SK-MEL-5 (cell line): ENCODE data around the gene ABCC6. TPM values are rescaled to one million over a fixed set of nuclear protein-coding genes. Genes with fewer than 3 reads are reported as not detected.

Source experiments
- DNase-seq: peaks from one replicate; pipeline ENCODE4 v3.0.0-alpha.2; 2016; ENCODE audit warnings: low read depth, low spot score
- in situ Hi-C: cut with HindIII; loops from 2 replicates; pipeline ENCODE4 v1.10.0; 2016; ENCODE audit warnings: low sequenced_read_pairs, high pct_unique_total_duplicates, low pct_unique_long_range_greater_than_20kb
- total RNA-seq: library from RNA; depleted of rRNA; stranded (reverse); fragments of >200 nt; shearing (Covaris generic); gene quantifications from 2 replicates; pipeline ENCODE4 v1.2.3, GENCODE V29; 2014

The ABCC6 gene
- total RNA-seq, 1 experiment from 2014 or later: not detected

GRCh38 chr16:16140537-16140936, 82.8 kb downstream of the ABCC6 start:
- DNase-seq: no peak
- in situ Hi-C loops: no loop called here

- in situ Hi-C loops: no loop called here
- no peak for DNase-seq
Observed at GRCh38 chr16:16139806-16140205, 83.5 kb downstream of the ABCC6 start.

- in situ Hi-C loops: no loop called here
- DNase-seq: no peak
Observed at GRCh38 chr16:16139061-16139460, 84.2 kb downstream of the ABCC6 start.

GRCh38 chr16:16138034-16138635, 85.2 kb downstream of the ABCC6 start:
- in situ Hi-C loops: no loop called here
- DNase-seq: no peak

- no peak for DNase-seq
- in situ Hi-C loops: no loop called here
Observed at GRCh38 chr16:16137110-16137509, 86.2 kb downstream of the ABCC6 start.

- no peak for DNase-seq
- in situ Hi-C loops: no loop called here
Observed at GRCh38 chr16:16136588-16136987, 86.7 kb downstream of the ABCC6 start.

GRCh38 chr16:16133943-16134604, 89.2 kb downstream of the ABCC6 start:
- in situ Hi-C loops: no loop called here
- DNase-seq: peak; percentile 9

- in situ Hi-C loops: no loop called here
- no peak for DNase-seq
Observed at GRCh38 chr16:16131659-16132058, 91.6 kb downstream of the ABCC6 start.

- in situ Hi-C loops: no loop called here
- no peak for DNase-seq
Observed at GRCh38 chr16:16131204-16131603, 92.1 kb downstream of the ABCC6 start.

- in situ Hi-C loops: no loop called here
Observed at GRCh38 chr16:16127469-16128116, 95.7 kb downstream of the ABCC6 start.

GRCh38 chr16:16126896-16127295, 96.4 kb downstream of the ABCC6 start:
- no peak for DNase-seq
- in situ Hi-C loops: no loop called here

More at GRCh38 chr16:16127469-16128116, 95.7 kb downstream of the ABCC6 start:
- DNase-seq: peak; percentile 76

- in situ Hi-C loops: no loop called here
- DNase-seq: no peak
Observed at GRCh38 chr16:16124974-16125373, 98.3 kb downstream of the ABCC6 start.

GRCh38 chr16:16124438-16124837, 98.9 kb downstream of the ABCC6 start:
- in situ Hi-C loops: no loop called here
- DNase-seq: no peak

- DNase-seq: no peak
- in situ Hi-C loops: no loop called here
Observed at GRCh38 chr16:16122264-16122663, 101.0 kb downstream of the ABCC6 start.

GRCh38 chr16:16121185-16121727, 102.0 kb downstream of the ABCC6 start:
- DNase-seq: no peak
- in situ Hi-C loops: no loop called here

- no peak for DNase-seq
- in situ Hi-C loops: no loop called here
Observed at GRCh38 chr16:16120382-16121184, 102.7 kb downstream of the ABCC6 start.

- in situ Hi-C loops: no loop called here
Observed at GRCh38 chr16:16120044-16120381, 103.3 kb downstream of the ABCC6 start.

GRCh38 chr16:16118337-16118736, 105.0 kb downstream of the ABCC6 start:
- no peak for DNase-seq
- in situ Hi-C loops: no loop called here

More at GRCh38 chr16:16120044-16120381, 103.3 kb downstream of the ABCC6 start:
- DNase-seq: no peak
